ENCODE data around the gene CCDC7.
"Not testable (repeated sequence)": the region's sequence is repeated elsewhere in the genome, so short reads cannot be mapped to it uniquely, and the experiment has no call there.

Gene CCDC7

GRCh38 chr10:32577448-32577847 lies 131.5 kb downstream of the CCDC7 start:
- peak; percentile 69 for DNase-seq (ENCODE audit: low spot score)

- no peak for DNase-seq (ENCODE audit: low spot score)
These were observed 137.0 kb downstream of the CCDC7 start for GRCh38 chr10:32582946-32583345.

- DNase-seq (ENCODE audit: low spot score) = not testable (repeated sequence)
These were observed 152.1 kb downstream of the CCDC7 start for GRCh38 chr10:32598022-32598421.

GRCh38 chr10:32600317-32600716 lies 154.4 kb downstream of the CCDC7 start:
- no peak for DNase-seq (ENCODE audit: low spot score)

GRCh38 chr10:32601562-32601961 lies 155.6 kb downstream of the CCDC7 start:
- not testable (repeated sequence) for DNase-seq (ENCODE audit: low spot score)

GRCh38 chr10:32605787-32606186 lies 159.8 kb downstream of the CCDC7 start:
- no peak for DNase-seq (ENCODE audit: low spot score)

GRCh38 chr10:32610543-32610942 lies 164.6 kb downstream of the CCDC7 start:
- DNase-seq (ENCODE audit: low spot score) = not testable (repeated sequence)

GRCh38 chr10:32616438-32616837 lies 170.5 kb downstream of the CCDC7 start:
- no peak for DNase-seq (ENCODE audit: low spot score)

GRCh38 chr10:32618482-32618881 lies 172.5 kb downstream of the CCDC7 start:
- DNase-seq (ENCODE audit: low spot score) = no peak

- DNase-seq (ENCODE audit: low spot score) = no peak
These were observed 176.0 kb downstream of the CCDC7 start for GRCh38 chr10:32621969-32622368.

- no peak for DNase-seq (ENCODE audit: low spot score)
These were observed 176.5 kb downstream of the CCDC7 start for GRCh38 chr10:32622409-32622808.

GRCh38 chr10:32627183-32627582 lies 181.2 kb downstream of the CCDC7 start:
- DNase-seq (ENCODE audit: low spot score) = no peak

GRCh38 chr10:32629910-32630309 lies 184.0 kb downstream of the CCDC7 start:
- DNase-seq (ENCODE audit: low spot score) = no peak

- DNase-seq (ENCODE audit: low spot score) = no peak
These were observed 200.6 kb downstream of the CCDC7 start for GRCh38 chr10:32646535-32646934.

- DNase-seq (ENCODE audit: low spot score) = no peak
These were observed 204.3 kb downstream of the CCDC7 start for GRCh38 chr10:32650246-32650655.

GRCh38 chr10:32657430-32657829 lies 211.5 kb downstream of the CCDC7 start:
- DNase-seq (ENCODE audit: low spot score) = not testable (repeated sequence)

GRCh38 chr10:32661346-32661745 lies 215.4 kb downstream of the CCDC7 start:
- no peak for DNase-seq (ENCODE audit: low spot score)

- DNase-seq (ENCODE audit: low spot score) = no peak
These were observed 235.0 kb downstream of the CCDC7 start for GRCh38 chr10:32680803-32681557.

GRCh38 chr10:32684291-32684690 lies 238.4 kb downstream of the CCDC7 start:
- no peak for DNase-seq (ENCODE audit: low spot score)

- no peak for DNase-seq (ENCODE audit: low spot score)
These were observed 241.2 kb downstream of the CCDC7 start for GRCh38 chr10:32687116-32687515.

GRCh38 chr10:32687546-32687945 lies 241.6 kb downstream of the CCDC7 start:
- no peak for DNase-seq (ENCODE audit: low spot score)

GRCh38 chr10:32692174-32692573 lies 246.2 kb downstream of the CCDC7 start:
- DNase-seq (ENCODE audit: low spot score) = peak; percentile 22

- no peak for DNase-seq (ENCODE audit: low spot score)
These were observed 247.6 kb downstream of the CCDC7 start for GRCh38 chr10:32693441-32693979.

- not testable (repeated sequence) for DNase-seq (ENCODE audit: low spot score)
These were observed 253.7 kb downstream of the CCDC7 start for GRCh38 chr10:32699683-32700082.

Measured in RKO (cell line).